ENCODE results near the gene UBE2QL1.

Gene UBE2QL1

DNA sequence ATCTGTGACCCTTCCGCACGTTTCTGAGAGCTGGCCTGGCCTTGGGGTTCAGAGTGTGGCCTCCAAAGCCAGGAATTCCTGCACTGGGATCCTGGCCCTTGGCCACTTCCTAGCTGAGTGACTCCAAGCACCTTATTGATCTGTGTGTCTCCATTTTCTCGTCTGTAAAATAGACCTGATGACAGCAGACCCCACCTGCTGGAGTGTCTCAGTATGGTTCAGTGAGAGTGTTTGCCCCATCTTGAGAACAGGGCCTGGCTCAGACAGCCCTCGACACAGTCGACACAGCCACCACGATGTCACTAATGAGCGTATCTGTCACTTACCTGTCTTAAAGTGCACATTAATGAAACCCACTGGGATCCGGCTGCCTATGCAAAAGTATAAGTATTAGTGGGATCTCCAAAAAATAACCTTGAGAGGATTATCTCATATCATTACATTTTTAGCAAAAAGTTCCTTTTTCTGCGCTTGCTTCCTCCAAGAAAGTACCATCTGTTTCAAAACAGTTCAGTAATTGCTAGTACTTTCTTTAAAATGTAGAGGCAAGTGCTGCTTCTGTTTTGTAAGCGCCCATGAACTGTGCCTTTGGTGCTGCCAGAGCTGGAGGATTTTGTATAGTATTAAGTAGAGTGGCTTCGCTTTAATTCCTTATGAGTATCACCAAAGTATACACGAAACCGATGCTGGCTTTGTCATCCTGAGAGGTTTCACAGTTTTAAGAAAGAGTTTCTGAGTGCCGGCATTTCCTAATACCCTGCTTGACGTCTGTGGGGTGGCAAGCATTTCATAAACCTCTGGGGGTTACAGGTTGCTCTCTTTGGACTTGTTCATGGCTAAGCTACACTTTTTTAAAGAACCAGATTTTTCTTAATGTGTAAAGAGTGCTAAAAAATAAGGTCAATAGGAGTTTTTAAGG lies 31.7 kb downstream of the UBE2QL1 start:
- DNase-seq = no peak

DNA sequence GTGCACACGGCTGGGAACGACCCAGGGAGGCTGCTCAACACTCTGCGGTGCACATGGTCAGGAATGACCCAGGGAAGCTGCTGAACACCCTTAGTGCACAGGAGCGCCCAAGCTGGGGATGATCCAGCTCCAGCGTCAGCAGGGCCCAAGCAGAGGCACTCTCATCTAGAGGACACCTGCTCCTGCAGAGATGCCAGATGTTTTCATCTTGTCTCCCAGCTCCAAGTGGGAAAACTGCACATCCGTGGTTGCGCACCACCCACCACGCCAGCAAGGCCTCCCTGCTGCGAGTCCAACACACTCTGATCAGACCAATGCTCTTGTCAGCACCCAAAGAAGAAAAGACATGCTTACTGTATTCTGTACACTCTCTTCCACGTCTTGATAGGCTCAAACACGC lies 34.1 kb downstream of the UBE2QL1 start:
- no peak for DNase-seq

DNA sequence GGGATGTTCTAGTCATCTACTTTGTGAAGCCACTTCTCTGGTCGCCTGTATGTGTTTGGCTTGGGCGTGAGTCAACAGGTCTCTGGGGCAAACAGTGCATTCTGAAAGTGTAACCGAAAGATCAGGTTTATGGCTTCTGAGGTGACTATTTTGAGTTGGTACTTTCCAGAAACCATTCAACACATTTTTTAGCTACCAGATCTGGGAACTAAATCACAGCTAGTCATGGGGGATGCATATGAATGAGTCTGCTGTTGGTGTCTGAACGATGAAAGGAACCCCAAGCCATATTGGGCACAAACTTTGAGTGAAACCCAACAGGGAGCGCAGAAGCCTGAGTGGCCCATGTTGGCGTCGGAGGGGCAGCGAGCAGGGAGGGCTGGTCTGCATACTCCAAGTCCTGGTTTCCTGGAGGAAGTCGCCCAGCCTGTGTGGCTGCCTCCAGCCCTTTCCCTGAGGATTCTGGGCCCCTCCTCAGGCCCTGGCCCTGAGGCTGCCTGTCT lies 35.3 kb downstream of the UBE2QL1 start:
- DNase-seq = no peak

DNA sequence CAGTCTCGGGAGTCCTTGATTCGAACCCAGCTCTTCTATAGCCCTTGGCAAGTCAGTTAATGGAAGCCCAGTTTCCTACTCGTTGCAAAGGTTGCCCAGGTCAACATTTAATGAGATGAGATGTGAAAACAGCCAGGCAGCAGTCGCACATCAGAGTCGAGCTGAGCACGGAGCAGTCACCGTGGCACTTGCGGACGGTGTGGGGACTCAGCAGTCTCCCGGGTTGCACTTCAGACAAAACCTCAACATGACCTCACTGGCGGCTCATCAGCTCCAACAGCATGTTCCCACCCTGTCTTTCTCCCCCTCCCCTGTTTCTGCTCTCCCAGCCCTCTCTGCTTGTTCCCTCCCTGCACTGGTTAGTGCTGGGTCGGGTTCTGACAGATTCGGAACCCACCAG lies 35.8 kb downstream of the UBE2QL1 start:
- no peak for DNase-seq

DNA sequence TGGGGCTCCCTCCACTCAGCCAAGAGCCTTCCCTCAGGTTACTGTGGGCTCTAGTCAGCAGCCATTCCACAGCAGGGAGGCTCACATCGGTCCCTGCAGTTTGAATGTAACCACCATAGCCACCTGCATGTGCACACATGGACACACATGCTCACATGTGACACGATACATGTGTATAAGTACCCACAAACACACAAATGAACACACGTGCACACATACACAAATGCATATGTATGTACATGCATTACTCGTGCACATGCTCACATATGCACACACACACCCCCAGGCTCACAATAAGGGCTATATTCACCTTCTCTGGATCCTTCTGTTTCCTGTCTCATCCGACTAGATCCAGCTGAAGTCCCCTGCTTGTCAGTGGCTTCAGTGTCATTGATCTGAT lies 36.2 kb downstream of the UBE2QL1 start:
- no peak for DNase-seq

DNA sequence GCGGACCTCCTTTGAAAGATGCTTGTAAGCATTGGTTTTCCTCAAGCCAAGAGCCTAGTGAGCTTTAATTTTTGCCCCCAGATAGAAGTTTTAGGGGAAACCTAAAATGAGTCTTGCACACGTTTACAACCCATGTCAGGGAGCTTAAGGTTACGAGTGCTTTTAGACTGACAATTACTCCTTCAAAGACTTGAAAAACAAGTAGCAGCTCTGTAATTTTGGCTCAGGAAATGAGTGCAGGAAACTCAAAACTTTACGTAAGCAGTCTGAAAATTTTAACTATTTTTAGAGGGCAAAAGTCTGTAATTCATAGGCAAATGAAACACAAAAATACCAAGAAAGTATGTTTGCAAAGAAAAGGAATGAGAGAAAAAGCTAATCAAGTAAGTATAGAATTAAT lies 36.8 kb downstream of the UBE2QL1 start:
- DNase-seq = no peak

DNA sequence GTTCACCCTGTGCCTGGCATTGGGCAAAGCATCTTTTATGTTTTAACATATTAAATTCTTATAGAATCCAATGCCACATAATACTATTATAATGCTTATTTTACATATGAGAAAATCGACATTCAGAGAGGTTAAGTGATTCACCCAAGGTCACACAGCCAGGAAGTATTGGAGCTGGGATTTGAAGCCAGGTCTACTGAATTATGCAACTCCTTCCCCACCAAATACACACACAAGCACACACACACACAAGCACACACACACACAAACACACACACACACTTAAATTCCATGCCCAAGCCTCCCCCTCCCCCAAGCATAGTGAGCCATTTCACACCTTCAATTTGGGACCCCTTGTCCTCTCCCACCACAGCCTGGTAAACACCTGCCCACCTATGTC lies 37.4 kb downstream of the UBE2QL1 start:
- DNase-seq = no peak

DNA sequence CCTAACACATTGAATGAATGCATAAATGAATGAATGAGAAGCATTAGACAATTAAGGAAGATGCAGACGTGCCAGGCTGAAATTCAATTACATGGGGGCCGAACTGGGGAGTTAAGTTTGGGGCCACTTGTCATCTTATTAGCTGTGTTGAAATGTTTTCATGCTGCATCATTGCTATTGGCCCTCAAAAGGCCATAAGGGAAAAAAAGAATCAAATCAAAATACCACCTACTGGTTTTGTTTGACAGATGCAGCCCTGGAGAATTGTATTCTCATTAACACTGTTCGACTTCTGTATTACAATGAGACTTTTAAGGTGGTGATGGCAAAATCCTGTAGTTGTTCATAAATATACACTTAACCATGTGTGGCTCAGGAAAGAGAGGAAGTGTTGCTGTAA lies 38.4 kb downstream of the UBE2QL1 start:
- no peak for DNase-seq

DNA sequence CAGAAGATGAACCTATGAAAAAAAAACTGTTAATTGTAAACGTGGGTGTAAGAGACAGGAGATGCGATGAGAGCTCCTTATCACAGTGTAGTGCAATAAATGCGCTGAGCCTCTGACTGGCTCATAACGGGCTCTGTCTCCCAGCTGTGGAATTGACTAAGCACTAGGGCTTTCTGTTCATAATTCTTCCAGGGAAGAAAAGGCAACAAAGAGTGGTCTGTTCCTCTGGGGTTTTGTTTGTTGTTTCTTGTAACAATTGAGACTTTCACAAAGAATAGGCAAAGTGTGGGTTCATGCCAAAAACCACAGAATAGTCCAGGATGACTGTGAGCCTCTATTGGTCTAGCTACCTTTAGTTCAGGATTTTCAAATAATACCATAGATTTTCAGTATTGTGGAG lies 39.4 kb downstream of the UBE2QL1 start:
- no peak for DNase-seq

DNA sequence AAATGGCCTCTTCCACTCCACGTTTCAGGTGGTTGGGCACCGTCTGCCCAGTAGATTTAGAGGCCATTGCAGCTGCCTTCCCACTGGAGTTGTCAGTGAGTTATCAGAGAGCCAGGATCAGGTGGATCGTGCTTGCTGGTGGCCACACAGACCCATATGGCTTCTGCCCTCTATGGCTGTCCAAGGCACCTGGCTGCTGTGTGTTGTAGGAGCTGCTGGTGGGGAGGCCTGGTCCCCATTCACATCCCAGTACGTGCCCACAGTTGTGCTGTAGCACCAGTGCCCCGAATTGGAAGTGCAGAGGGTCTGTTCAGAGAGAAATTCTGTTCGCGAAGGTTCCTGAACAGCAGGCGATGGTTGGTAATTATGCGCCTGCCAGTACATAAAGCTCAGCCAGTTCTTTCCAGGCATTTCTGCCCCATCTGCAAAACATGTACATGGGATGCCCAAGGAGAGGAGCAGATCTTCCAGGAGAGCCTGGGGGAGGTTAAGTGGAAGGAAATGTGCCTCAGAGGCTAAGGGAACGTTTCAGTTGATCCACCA lies 41.1 kb downstream of the UBE2QL1 start:
- DNase-seq = no peak

DNA sequence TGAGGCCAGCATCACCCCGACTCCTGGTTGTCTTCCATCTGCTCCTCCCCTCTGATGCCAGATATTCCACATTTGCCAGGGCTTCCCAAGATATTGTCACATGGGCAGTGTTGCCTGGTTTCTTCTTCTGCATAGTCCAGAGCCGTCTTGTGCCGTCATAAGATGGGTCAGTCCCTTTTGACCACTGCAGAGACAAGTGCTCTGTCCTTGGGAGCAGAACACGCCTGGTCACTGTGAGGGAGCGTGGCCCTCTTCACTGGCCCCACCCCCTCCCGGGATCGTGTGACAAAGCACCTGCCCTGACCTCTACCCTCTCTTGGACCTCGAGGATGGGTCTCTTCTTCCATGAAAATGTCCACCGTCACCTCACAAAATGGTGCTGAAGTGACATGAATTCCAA lies 41.6 kb downstream of the UBE2QL1 start:
- no peak for DNase-seq

DNA sequence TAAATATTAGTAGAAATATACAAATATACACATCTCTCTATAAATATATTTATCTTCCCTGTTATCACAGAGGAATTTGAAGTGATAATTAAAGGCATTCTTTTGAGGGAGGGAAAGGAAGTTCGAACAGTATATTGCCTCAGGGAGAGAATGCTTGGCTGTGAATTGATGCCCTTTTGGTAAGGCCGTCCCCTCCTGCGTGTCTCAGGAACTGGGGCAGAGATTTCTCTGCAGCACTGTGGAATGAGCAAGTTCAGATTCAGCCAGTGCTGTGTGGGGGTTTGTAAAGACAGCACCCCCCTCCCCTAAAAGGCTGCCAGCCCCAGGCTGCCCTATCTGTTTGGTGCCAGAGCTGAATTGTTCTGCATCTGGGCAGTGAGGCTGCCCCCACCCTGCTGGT lies 42.0 kb downstream of the UBE2QL1 start:
- no peak for DNase-seq

DNA sequence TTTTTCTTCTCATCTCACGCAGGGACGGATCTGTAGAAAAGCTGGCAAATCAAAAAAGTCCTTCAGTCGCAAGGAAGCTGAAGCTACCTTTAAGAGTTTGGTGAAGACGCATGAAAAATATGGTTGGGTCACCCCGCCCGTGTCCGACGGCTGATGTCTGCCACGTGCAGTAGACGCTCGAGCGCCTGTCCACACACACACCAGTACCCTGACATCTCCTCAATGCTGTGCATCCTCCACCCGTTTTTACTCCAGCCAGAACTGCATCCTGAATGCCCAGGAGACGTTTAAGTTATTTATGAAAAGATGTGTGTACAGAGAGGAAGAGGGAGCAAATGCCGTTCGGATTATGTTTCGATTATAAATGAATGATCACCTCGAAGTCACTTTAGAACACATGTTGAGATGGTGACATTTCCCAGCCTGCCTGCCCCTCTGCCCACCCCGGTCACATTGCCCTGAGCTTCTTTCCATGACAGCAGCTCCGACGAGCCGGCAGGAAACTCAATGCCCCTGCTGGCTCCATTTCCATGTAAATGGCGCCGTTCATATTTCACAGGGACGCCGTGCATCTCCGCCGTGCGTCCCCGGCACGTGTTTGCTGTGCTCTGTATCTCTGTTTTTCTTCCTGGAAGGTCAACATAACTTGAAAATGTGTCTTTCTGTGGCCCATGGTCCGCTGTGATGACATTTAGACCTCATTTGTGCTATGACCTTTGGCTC lies 42.7 kb downstream of the UBE2QL1 start:
- no peak for DNase-seq

DNA sequence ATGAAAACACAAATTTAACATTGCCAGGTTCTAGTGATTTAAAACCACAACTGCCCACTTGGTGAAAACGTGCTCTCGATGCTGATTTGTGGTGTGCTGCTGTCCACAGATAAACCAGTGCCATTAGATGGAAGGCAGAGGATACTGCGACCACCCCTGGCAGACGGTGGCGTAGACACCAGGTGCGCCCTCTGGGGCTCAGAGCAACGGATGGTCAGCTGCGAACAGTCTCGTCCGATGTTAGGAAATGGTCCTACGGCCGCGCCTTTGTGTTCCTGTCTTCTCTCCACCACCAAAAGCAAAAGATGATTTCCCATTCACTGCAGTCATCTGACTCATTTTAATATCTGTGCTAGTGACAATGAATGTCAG lies 43.2 kb downstream of the UBE2QL1 start:
- DNase-seq = no peak

DNA sequence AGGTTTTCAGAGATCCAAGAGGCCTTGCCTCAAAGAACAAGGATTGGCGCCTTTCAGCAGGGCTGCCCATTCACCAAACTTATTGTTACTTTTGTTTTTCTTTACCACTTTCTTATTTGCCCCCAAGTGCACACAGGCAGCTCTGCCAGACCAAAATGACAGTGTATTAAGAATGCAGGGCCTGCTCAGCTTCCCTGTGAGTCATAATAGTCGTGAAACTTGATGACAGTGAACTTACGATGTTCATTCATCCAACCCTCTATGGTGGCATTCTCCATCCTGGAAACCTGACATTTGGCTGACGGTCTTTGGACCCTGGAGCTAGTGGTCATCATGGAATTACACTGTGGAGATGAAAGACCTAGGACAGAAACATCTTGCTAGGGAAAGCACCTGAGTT lies 44.3 kb downstream of the UBE2QL1 start:
- no peak for DNase-seq

DNA sequence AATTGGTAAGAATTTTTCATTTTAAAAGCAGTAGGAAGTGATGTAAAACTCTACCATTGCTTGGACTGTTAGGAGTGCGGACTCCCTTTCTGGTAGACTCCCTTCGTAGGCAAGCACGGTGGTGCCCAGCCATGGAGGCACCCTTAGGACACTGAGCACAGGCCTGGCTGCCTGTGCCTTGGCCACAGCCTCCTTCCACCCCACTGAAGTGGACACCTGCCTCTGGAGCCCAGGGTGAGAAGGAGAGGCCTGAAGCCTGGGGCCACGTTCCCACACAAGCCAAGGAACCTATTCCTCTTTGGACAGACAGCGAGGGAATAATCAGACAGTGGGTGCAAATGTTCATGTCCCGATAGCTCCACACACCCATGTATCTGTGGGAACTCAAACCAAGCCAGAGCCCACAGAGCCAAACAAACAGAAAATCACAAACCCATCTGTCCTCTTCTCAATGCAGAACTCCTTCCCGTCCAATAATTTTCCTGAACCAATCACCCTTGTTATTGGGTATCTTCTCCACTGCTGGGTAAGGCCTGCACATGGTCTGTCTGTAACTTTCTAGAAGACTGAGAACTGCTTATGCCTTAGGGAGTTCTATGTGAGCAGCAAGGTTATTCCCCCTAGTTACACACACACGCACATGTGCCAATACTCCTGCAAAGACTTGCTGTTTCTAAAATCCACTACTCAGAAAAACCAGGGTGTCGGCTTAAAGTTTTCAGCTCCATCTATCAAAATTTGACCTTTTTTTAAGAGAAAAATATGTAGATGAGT lies 45.2 kb downstream of the UBE2QL1 start:
- DNase-seq = no peak

DNA sequence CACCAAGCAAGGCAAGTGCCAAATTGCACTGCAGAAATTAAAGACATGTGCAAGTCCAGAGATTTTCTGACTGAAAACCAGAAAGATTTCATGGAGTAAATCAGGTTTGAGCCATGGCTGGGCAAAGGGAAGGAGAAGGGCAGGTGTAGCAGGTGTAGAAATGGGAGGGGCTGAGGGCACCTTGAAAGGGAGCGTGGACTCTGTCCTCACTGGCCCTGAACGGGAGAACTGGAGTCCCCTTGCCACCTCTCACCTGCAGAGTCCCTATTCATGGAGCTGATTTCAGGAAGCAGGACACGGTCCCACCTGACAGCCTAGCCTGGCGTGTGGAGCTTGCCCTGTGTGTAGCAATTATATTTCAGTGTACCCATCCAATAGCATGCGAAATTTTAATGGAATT lies 46.3 kb downstream of the UBE2QL1 start:
- no peak for DNase-seq

DNA sequence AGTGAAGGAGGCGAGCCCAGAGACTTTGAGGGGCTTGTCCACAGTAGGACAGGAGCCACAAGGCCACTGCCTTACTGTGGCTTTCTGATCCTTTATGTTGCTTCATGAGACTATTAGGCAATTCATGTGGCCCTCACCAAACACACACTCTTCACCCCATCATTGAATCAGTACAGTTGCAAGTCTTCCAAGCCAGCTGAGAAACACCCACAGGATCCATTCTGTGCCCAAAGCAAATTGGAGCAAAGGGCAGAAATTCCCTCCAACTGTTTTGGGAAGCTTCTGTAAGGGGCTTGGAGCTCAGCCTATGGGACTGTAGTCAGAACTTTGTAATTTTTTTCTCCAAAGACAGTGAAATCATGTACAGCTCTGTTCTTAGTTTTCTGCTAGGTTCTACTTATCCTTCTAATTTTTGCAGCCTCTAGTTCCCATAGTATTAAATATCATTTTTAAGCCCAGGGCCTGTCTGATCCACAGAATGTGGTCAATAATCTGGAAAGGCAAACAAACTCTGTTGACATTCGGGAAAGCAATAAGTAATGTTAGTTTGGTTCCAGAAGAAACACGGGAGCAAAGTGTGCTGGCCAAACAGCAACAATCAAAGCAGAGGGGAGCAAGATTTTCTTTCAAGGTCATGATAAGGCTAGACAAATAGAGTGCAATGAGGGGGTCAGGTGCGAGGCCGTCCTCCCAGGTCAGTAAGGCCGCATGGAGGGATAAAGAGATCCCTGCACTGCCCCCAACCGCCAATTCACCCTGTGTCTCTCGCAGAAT lies 47.0 kb downstream of the UBE2QL1 start:
- DNase-seq = no peak

DNA sequence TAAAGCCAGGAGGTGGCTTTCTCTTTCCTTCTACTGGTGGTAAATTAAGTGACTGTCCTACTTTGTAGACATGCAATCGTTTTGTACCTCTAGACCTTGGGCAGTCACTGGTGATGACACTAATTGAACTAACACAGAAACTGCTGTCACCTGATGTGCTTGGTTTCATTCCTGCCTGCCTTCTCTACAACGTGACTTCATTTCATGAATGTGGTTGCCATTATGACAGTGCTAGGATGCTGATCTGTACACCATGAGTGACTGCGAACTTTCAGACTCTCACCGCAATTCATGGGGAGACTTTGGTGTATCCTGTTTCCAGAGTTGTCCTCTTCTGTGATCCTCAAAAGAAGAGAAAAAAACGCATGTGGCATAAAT lies 47.5 kb downstream of the UBE2QL1 start:
- DNase-seq = no peak

DNA sequence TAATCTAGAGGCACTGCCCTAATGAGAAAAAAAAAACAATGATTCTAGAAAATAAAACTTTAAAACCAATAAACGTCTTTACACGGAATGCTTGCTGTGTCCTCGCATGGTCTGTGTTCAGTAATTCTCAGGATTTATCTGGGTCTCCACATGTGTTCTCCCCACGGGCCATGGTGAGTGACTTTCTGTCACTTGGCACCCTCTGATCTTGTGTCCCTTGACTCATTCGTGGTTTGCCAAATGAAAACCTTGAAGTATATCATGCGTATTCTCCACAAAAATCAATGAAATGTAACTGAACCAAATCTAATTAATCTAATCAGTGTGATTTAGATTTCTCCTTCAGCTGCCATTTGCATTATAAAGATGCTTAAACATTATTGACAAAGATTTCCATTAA lies 48.0 kb downstream of the UBE2QL1 start:
- no peak for DNase-seq

DNA sequence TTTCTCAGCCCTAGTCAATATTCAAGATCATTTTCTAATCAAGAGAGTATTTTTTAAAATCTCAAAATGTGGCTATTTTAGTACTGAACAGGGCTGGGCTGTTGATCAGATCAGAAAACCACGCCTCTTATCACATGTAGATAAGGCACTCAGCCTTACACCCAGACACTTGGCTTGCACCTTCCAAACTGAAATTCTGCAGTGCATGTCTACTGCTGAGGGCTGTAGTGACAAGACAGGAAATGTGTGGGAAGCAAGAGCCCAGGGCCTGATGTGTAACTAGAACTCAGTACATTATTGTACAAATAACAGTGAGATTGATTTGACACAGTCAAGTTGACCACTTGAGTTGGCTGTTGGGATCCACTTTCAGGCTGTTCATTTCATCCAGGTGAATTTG lies 48.6 kb downstream of the UBE2QL1 start:
- DNase-seq = no peak

DNA sequence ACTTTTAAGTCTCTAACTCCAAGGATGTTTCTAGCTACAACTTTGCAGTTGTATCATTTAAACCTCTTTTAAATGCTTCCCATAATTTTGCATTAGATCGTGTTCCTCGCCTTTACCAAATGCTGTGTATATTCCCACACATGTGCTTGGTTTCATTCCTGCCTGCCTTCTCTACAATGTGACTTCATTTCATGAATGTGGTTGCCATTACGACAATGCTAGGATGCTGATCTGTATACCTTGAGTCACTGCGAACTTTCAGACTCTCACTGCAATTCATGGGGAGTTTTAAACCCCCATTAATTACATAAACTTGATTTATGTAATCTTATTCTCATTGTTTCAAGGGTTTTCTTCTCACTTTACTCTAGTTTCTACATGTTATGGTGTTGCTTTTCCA lies 50.3 kb downstream of the UBE2QL1 start:
- DNase-seq = no peak

DNA sequence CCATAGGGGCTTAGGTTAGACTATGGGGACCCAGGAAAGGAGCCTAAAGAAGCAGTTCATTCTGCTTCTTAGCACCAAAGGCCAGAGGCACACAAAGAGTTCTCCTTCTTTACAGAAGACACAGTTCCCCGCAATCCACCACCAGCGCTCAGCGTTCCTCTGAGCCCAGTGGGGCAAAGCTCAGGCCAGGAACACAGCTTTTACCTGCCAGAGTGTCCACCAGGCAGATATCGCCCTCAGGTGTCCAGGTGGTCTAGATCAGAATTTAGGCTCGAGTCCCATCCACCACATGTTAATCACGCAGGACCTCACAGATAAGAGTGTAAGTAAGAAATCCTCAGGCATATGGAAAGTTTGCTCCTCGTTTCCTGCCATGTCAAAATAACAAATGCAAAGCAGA lies 53.0 kb downstream of the UBE2QL1 start:
- DNase-seq = no peak

Measured in activated CD4-positive, CD25-positive, alpha-beta regulatory T cell (primary cell).